Astrocyte (in vitro differentiated cells and primary cell): Measurements from ENCODE around the gene TDRD12.

Source experiments
- EZH2 ChIP-seq: IDR thresholded peaks from 2 replicates; pipeline ENCODE4 v1.6.1; 2012; ENCODE audit warnings: mild to moderate bottlenecking, low read length, inconsistent platforms; ENCODE audit not compliant: insufficient read depth
- TF ChIP-seq, protein P1 (sequence below): IDR thresholded peaks from 2 replicates; pipeline ENCODE4 v1.5.1; 2011; ENCODE audit warnings: low read depth, mild to moderate bottlenecking, inconsistent platforms, low read length, moderate library complexity; ENCODE audit not compliant: insufficient read depth

DNA sequence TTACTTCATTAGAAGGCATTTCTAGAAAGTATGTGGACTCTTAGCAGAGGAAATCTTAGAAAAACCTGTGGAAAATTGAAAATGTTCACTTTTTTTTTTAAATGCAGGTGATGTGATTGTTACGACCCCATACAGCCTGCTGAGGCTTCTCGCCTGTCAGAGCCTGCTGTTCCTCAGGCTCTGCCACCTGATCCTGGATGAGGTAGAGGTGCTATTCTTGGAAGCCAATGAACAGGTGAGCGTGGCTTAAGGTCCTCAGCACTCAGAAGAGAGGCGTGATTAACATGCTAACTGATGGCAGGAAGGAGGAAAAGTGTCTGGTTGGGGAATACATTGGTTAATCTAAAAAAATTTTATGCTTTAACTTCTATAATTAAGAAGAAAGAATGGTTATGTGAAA, 78.6 kb downstream of the TDRD12 start:
- TF ChIP-seq, protein P1, sequence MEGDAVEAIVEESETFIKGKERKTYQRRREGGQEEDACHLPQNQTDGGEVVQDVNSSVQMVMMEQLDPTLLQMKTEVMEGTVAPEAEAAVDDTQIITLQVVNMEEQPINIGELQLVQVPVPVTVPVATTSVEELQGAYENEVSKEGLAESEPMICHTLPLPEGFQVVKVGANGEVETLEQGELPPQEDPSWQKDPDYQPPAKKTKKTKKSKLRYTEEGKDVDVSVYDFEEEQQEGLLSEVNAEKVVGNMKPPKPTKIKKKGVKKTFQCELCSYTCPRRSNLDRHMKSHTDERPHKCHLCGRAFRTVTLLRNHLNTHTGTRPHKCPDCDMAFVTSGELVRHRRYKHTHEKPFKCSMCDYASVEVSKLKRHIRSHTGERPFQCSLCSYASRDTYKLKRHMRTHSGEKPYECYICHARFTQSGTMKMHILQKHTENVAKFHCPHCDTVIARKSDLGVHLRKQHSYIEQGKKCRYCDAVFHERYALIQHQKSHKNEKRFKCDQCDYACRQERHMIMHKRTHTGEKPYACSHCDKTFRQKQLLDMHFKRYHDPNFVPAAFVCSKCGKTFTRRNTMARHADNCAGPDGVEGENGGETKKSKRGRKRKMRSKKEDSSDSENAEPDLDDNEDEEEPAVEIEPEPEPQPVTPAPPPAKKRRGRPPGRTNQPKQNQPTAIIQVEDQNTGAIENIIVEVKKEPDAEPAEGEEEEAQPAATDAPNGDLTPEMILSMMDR = no peak
- TF ChIP-seq EZH2 = no peak
